HEK293T (cell line): ENCODE results near the gene HNRNPUL2.
A peak's percentile ranks its signal among the peaks of the same experiment; 100 is the strongest.

Source experiments
- CTCF ChIA-PET: fragments of 350-600 bp; formaldehyde crosslinking; extraction: SDS; loops from one replicate; lab custom pipeline; 2021; ENCODE audit warnings: antibody characterized with exemption, inconsistent platforms; lab: Yijun Ruan, JAX
- POLR2A ChIA-PET: fragments of 350-600 bp; formaldehyde crosslinking; extraction: SDS; loops from one replicate; lab custom pipeline; 2020; ENCODE audit warnings: antibody characterized with exemption, inconsistent platforms; lab: Yijun Ruan, JAX
- DNase-seq: peaks from one replicate; pipeline ENCODE4 v3.0.0; 2012; ENCODE audit warnings: mixed read lengths; ENCODE audit errors: extremely low spot score
- ARNT ChIP-seq: fragments of 450-650 bp; IDR thresholded peaks from 2 replicates; pipeline ENCODE4 v1.6.1; 2017; ENCODE audit warnings: mild to moderate bottlenecking
- BHLHE40 ChIP-seq: fragments of 450-650 bp; IDR thresholded peaks from 2 replicates; pipeline ENCODE4 v1.6.1; 2016; ENCODE audit warnings: mild to moderate bottlenecking, moderate library complexity, borderline replicate concordance
- CTBP1 ChIP-seq: fragments of 450-650 bp; IDR thresholded peaks from 2 replicates; pipeline ENCODE4 v1.6.1; 2016; ENCODE audit warnings: borderline replicate concordance
- ELF4 ChIP-seq: fragments of 450-650 bp; IDR thresholded peaks from 2 replicates; pipeline ENCODE4 v1.6.1; 2017; ENCODE audit warnings: antibody characterized with exemption
- FOXA1 ChIP-seq: fragments of 450-650 bp; IDR thresholded peaks from 2 replicates; pipeline ENCODE4 v1.6.1; 2016; ENCODE audit warnings: mild to moderate bottlenecking
- FOXK2 ChIP-seq: fragments of 450-650 bp; IDR thresholded peaks from 2 replicates; pipeline ENCODE4 v1.6.1; 2016; ENCODE audit warnings: mild to moderate bottlenecking
- FOXM1 ChIP-seq: fragments of 450-650 bp; IDR thresholded peaks from 2 replicates; pipeline ENCODE4 v1.6.1; 2017; ENCODE audit warnings: mild to moderate bottlenecking, borderline replicate concordance
- HDGF ChIP-seq: fragments of 450-650 bp; IDR thresholded peaks from 2 replicates; pipeline ENCODE4 v1.6.1; 2017; ENCODE audit warnings: antibody characterized with exemption, borderline replicate concordance
- L3MBTL2 ChIP-seq: fragments of 450-650 bp; conservative IDR thresholded peaks from 2 replicates; pipeline ENCODE4 v1.6.1; 2016; ENCODE audit warnings: mild to moderate bottlenecking
- LEF1 ChIP-seq: fragments of 450-650 bp; IDR thresholded peaks from 2 replicates; pipeline ENCODE4 v1.6.1; 2017; ENCODE audit warnings: mild to moderate bottlenecking, borderline replicate concordance
- NFRKB ChIP-seq: fragments of 450-650 bp; IDR thresholded peaks from 2 replicates; pipeline ENCODE4 v1.6.1; 2016; ENCODE audit warnings: mild to moderate bottlenecking, moderate library complexity
- PKNOX1 ChIP-seq: fragments of 450-650 bp; IDR thresholded peaks from 2 replicates; pipeline ENCODE4 v1.6.1; 2016
- SP1 ChIP-seq: fragments of 450-650 bp; IDR thresholded peaks from 2 replicates; pipeline ENCODE4 v1.6.1; 2017
- SUZ12 ChIP-seq: fragments of 450-650 bp; IDR thresholded peaks from 2 replicates; pipeline ENCODE4 v1.6.1; 2016; ENCODE audit warnings: mild to moderate bottlenecking
- TARDBP ChIP-seq: fragments of 450-650 bp; IDR thresholded peaks from 2 replicates; pipeline ENCODE4 v1.6.1; 2016
- ZNF384 ChIP-seq: fragments of 450-650 bp; IDR thresholded peaks from 2 replicates; pipeline ENCODE4 v1.6.1; 2016

Gene HNRNPUL2

GRCh38 chr11:62687508-62688396, 39.5 kb downstream of the HNRNPUL2 start:
- POLR2A ChIA-PET: interaction anchor here (1.0 to 5.0 kb wide), 3 partner anchors 16 to 77 kb away, joined by 3 to 16 read pairs (median 5); partner anchors contain the start of genes LBHD1 and UQCC3

DNA sequence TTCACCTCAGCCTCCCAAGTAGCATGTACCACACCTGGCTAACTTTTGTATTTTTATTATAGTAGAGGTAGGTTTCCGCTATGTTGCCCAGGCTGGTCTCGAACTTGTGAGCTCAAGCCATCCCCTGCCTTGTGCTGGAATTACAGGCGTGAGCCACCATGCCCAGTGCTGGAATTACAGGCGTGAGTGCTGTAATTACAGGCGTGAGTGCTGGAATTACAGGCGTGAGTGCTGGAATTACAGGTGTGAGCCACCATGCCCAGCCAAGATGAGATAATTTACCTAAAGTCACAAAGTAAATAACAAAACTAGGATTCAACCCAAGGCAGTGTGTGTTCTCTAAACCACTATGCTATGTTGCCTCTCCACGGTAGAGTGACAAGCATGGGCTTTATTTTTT, 44.7 kb downstream of the HNRNPUL2 start:
- POLR2A ChIA-PET: interaction anchor here (0.7 to 3.5 kb wide), 2 partner anchors 9 to 12 kb away, joined by 3 to 61 read pairs; partner anchors contain the start of genes LBHD1 and UQCC3
- TF ChIP-seq FOXM1: no peak
- TF ChIP-seq ARNT: no peak
- no peak for TF ChIP-seq FOXK2
- TF ChIP-seq NFRKB: no peak
- DNase-seq: no peak
- CTCF ChIA-PET: no interaction called here

More at GRCh38 chr11:62687508-62688396, 39.5 kb downstream of the HNRNPUL2 start:
- no peak for DNase-seq
- CTCF ChIA-PET: no interaction called here
- TF ChIP-seq NFRKB (no peak), SUZ12 (no peak), ARNT (no peak), FOXM1 (no peak), LEF1 (no peak), PKNOX1 (no peak), FOXK2 (no peak), TARDBP (no peak), CTBP1 (no peak), SP1 (no peak), L3MBTL2 (no peak), FOXA1 (no peak), HDGF (no peak), BHLHE40 (no peak), ZNF384 (no peak), ELF4 (no peak)

- ChIA-PET CTCF (interaction anchor here (0.6 to 1.8 kb wide), 13 partner anchors 9 to 182 kb away, joined by 3 to 13 read pairs (median 4); partner anchors contain the start of genes LBHD1, LRRN4CL, STX5 and TAF6L), POLR2A (interaction anchor here (0.6 to 3.5 kb wide), 21 partner anchors 9 to 200 kb away, joined by 3 to 61 read pairs (median 6); partner anchors contain the start of genes C11orf98, CSKMT, GANAB and HNRNPUL2)
- peak; percentile 72 for DNase-seq
- TF ChIP-seq FOXK2 (no peak), HDGF (no peak), PKNOX1 (no peak), BHLHE40 (no peak)
Observed at GRCh38 chr11:62680825-62681240, 46.4 kb downstream of the HNRNPUL2 start.

GRCh38 chr11:62678770-62679696, 48.2 kb downstream of the HNRNPUL2 start, which contains the start of gene UBXN1:
UBXN1 (minus strand) TSS chr11:62679073; CDS start chr11:62678923, 150 bp downstream.
- CTCF ChIA-PET: no interaction called here
- POLR2A ChIA-PET: interaction anchor here (0.7 to 6.0 kb wide), 11 partner anchors 9 to 218 kb away, joined by 3 to 61 read pairs (median 6); partner anchors contain the start of genes C11orf98, CSKMT, EEF1G and HNRNPUL2
- DNase-seq: peak; percentile 84
- no peak for TF ChIP-seq ARNT
- no peak for TF ChIP-seq PKNOX1
- TF ChIP-seq CTBP1: no peak
- no peak for TF ChIP-seq SP1
- no peak for TF ChIP-seq FOXK2
- TF ChIP-seq BHLHE40: no peak
- TF ChIP-seq ZNF384: peak; percentile 67
- no peak for TF ChIP-seq FOXM1
- no peak for TF ChIP-seq SUZ12
- no peak for TF ChIP-seq LEF1
- TF ChIP-seq FOXA1: no peak
- TF ChIP-seq NFRKB: no peak
- no peak for TF ChIP-seq HDGF
- peak; percentile 85 for TF ChIP-seq ELF4
- no peak for TF ChIP-seq TARDBP
- peak; percentile 86 for TF ChIP-seq L3MBTL2

DNA sequence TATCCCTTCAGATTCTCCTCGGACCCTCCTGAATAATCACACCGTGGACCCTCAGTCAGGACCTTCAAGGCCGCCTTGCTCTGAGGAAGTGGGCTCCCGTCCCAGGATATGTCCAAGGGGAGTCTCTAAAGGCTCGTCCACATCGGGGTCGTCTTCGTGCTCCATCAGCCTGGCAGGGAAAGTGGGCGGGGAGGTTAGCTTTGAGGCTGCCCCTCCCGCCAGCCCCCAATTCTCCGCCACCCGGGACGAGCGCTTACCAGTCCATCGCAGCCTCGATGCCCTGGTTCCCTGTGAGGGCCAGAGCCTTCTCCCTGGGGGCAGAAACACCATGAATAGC, 48.9 kb downstream of the HNRNPUL2 start:
- ChIA-PET POLR2A (interaction anchor here (1.2 to 6.0 kb wide), 4 partner anchors 11 to 203 kb away, joined by 4 to 34 read pairs (median 4); partner anchors contain the start of genes C11orf98, CSKMT, LRRN4CL and SLC3A2), CTCF (no interaction called here)
- TF ChIP-seq LEF1: no peak
- no peak for TF ChIP-seq FOXA1
- TF ChIP-seq TARDBP: no peak
- TF ChIP-seq ZNF384: no peak
- no peak for TF ChIP-seq NFRKB
- no peak for TF ChIP-seq ELF4
- no peak for TF ChIP-seq BHLHE40
- no peak for TF ChIP-seq FOXK2

More for the DNA sequence above, 48.9 kb downstream of the HNRNPUL2 start:
- DNase-seq: no peak
